Measurements from ENCODE around the gene WNT5A.

The WNT5A gene

GRCh38 chr3:55445551-55445950 is 41.6 kb downstream of the WNT5A start:
- DNase-seq: no peak

- no peak for DNase-seq
Observed at GRCh38 chr3:55443346-55443745, 43.8 kb downstream of the WNT5A start.

- no peak for DNase-seq
Observed at GRCh38 chr3:55442861-55443260, 44.2 kb downstream of the WNT5A start.

GRCh38 chr3:55441499-55441898 is 45.6 kb downstream of the WNT5A start:
- no peak for DNase-seq

GRCh38 chr3:55440104-55440708 is 46.9 kb downstream of the WNT5A start:
- DNase-seq: no peak

- no peak for DNase-seq
Observed at GRCh38 chr3:55439657-55440056, 47.4 kb downstream of the WNT5A start.

- DNase-seq: no peak
Observed at GRCh38 chr3:55436644-55437043, 50.5 kb downstream of the WNT5A start.

GRCh38 chr3:55435491-55435890 is 51.6 kb downstream of the WNT5A start:
- DNase-seq: no peak

GRCh38 chr3:55434789-55435188 is 52.3 kb downstream of the WNT5A start:
- no peak for DNase-seq

GRCh38 chr3:55431041-55431440 is 56.1 kb downstream of the WNT5A start:
- no peak for DNase-seq

GRCh38 chr3:55427739-55428138 is 59.4 kb downstream of the WNT5A start:
- no peak for DNase-seq

GRCh38 chr3:55426486-55426885 is 60.6 kb downstream of the WNT5A start:
- DNase-seq: no peak

GRCh38 chr3:55423782-55424181 is 63.3 kb downstream of the WNT5A start:
- DNase-seq: no peak

GRCh38 chr3:55417211-55417610 is 69.9 kb downstream of the WNT5A start:
- no peak for DNase-seq

GRCh38 chr3:55416331-55416821 is 70.7 kb downstream of the WNT5A start:
- no peak for DNase-seq
